DND-41 (cell line): ENCODE measurements around the gene CSRNP3.

Experiments used
- ATAC-seq: fragments of 200-7000 bp; cut with Tn5 transposase; 3 replicates; pipeline ENCODE4 v1.9.1; 2021; ENCODE audit warnings: low read depth; ENCODE audit not compliant: insufficient read depth
- DNase-seq: peaks from one replicate; pipeline ENCODE4 v3.0.0-alpha.2; 2020
- H2AFZ ChIP-seq: 2 replicates; pipeline ENCODE4 v1.6.0; 2012; ENCODE audit warnings: low read depth, low read length
- H3K27ac ChIP-seq: 2 replicates; pipeline ENCODE4 v1.5.1; 2012; ENCODE audit warnings: low read length, inconsistent platforms
- H3K27me3 ChIP-seq: fragments of 200-600 bp; sonication (generic); 2 replicates; pipeline ENCODE4 v1.6.0; 2012; ENCODE audit warnings: low read length, mild to moderate bottlenecking, inconsistent platforms; ENCODE audit not compliant: insufficient read depth, poor library complexity
- H3K36me3 ChIP-seq: 2 replicates; pipeline ENCODE4 v1.5.1; 2012; ENCODE audit warnings: low read length, inconsistent platforms; ENCODE audit not compliant: insufficient read depth
- H3K4me1 ChIP-seq: 2 replicates; pipeline ENCODE4 v1.5.1; 2012; ENCODE audit warnings: mild to moderate bottlenecking, low read length; ENCODE audit not compliant: insufficient read depth
- H3K4me2 ChIP-seq: 2 replicates; pipeline ENCODE4 v1.6.0; 2012; ENCODE audit warnings: mild to moderate bottlenecking, moderate library complexity, low read length, inconsistent platforms; ENCODE audit not compliant: insufficient read depth
- H3K4me3 ChIP-seq, 2 experiments: fragments of 200-600 bp in 1 of 2; shearing (Covaris generic) in 1 of 2; 2 replicates each; pipeline ENCODE4 v1.5.1; 2012 to 2016; ENCODE audit warnings: inconsistent platforms in 2 of 2, low read length in 2 of 2, mild to moderate bottlenecking in 2 of 2, low read depth in 1 of 2, moderate library complexity in 1 of 2
- H3K79me2 ChIP-seq: 2 replicates; pipeline ENCODE4 v1.6.0; 2012; ENCODE audit warnings: low read length, inconsistent platforms; ENCODE audit not compliant: insufficient read depth
- H3K9ac ChIP-seq: 2 replicates; pipeline ENCODE4 v1.6.0; 2012; ENCODE audit warnings: low read depth, mild to moderate bottlenecking, inconsistent platforms, low read length, moderate library complexity
- H3K9me3 ChIP-seq: 2 replicates; pipeline ENCODE4 v1.5.1; 2012; ENCODE audit warnings: low read length, moderate library complexity, mild to moderate bottlenecking, inconsistent platforms; ENCODE audit not compliant: insufficient read depth, severe bottlenecking
- H4K20me1 ChIP-seq: 2 replicates; pipeline ENCODE4 v1.6.0; 2012; ENCODE audit warnings: low read length; ENCODE audit not compliant: insufficient read depth
- EZH2 ChIP-seq: IDR thresholded peaks from 3 replicates; pipeline ENCODE4 v1.6.1; 2012; ENCODE audit warnings: borderline replicate concordance, low read depth, mild to moderate bottlenecking, moderate library complexity, low read length, inconsistent platforms; ENCODE audit not compliant: severe bottlenecking
- TF ChIP-seq, protein P1 (sequence below): IDR thresholded peaks from 2 replicates; pipeline ENCODE4 v1.5.1; 2012; ENCODE audit warnings: borderline replicate concordance, low read length, moderate library complexity, mild to moderate bottlenecking; ENCODE audit not compliant: poor library complexity, severe bottlenecking; ENCODE audit errors: extremely low read depth

CSRNP3 gene

DNA sequence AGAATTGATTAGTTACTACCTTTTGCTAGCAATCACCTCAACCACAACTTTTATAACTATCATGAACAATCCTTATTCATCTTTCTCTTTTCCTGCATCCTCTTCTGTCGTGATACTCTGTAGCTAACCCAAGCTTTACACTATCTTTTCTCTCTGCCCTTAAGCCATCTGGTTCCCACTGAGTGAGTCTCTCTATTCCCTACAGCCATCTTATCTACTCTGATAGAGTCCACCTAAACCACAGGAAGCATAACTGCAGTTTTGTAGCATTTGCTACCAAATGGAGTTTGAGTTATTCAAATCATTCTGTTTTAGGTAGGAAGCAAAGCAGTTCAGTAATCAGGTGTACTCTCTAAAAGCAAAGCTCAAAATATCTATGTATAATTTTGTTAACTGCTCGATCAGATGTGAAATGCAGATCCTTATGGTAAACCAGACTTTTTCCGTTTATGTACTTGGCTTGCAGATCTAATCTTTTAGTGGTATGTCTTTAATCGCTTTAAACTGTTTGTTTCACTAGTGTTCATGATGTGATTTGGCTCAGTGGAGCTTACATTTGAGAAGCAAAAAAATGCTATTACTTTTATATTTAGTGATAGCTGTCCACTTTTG lies 91.0 kb downstream of the CSRNP3 start:
- H3K4me3 ChIP-seq: no peak overlapping the region
- no peaks in the 10 kb centered on the region for H3K4me1 ChIP-seq
- no peak overlapping the region for H2AFZ ChIP-seq
- TF ChIP-seq EZH2: no peak
- TF ChIP-seq, protein P1, sequence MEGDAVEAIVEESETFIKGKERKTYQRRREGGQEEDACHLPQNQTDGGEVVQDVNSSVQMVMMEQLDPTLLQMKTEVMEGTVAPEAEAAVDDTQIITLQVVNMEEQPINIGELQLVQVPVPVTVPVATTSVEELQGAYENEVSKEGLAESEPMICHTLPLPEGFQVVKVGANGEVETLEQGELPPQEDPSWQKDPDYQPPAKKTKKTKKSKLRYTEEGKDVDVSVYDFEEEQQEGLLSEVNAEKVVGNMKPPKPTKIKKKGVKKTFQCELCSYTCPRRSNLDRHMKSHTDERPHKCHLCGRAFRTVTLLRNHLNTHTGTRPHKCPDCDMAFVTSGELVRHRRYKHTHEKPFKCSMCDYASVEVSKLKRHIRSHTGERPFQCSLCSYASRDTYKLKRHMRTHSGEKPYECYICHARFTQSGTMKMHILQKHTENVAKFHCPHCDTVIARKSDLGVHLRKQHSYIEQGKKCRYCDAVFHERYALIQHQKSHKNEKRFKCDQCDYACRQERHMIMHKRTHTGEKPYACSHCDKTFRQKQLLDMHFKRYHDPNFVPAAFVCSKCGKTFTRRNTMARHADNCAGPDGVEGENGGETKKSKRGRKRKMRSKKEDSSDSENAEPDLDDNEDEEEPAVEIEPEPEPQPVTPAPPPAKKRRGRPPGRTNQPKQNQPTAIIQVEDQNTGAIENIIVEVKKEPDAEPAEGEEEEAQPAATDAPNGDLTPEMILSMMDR: no peak
- no peaks in the 10 kb centered on the region for H4K20me1 ChIP-seq
- H3K27me3 ChIP-seq: no peaks in the 10 kb centered on the region
- no peaks in the 10 kb centered on the region for H3K9me3 ChIP-seq
- no peak for DNase-seq
- H3K4me2 ChIP-seq: no peak overlapping the region
- no peak overlapping the region for H3K27ac ChIP-seq
- no peak overlapping the region for H3K9ac ChIP-seq
- no peaks in the 10 kb centered on the region for H3K36me3 ChIP-seq
- H3K79me2 ChIP-seq: no peaks in the 10 kb centered on the region
- no peak for ATAC-seq

DNA sequence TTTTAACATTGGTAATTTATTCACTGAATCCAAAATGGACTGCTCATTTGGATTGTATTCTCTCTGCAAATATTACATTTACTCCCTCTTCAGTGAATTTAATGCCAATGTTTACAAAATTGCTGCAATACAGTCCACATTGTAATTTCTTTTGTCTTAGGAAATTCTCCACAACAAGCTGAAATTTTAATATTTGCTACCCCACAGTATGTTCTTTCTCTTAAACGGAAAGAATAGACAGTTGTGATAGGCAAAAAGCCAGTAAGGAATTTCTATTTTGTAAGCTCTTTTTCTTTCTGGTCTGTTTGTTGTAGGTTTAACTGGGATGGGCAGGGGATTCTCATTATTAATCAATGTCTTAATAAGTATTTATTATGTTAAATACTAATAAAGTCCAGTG lies 92.0 kb downstream of the CSRNP3 start:
- no peaks in the 10 kb centered on the region for H3K79me2 ChIP-seq
- DNase-seq: no peak
- no peak overlapping the region for H2AFZ ChIP-seq
- no peaks in the 10 kb centered on the region for H3K4me1 ChIP-seq
- no peak for ATAC-seq
- no peaks in the 10 kb centered on the region for H3K9me3 ChIP-seq
- H3K4me3 ChIP-seq: no peak overlapping the region
- no peaks in the 10 kb centered on the region for H3K36me3 ChIP-seq
- H4K20me1 ChIP-seq: no peaks in the 10 kb centered on the region
- no peak overlapping the region for H3K9ac ChIP-seq
- no peak overlapping the region for H3K4me2 ChIP-seq
- H3K27ac ChIP-seq: no peak overlapping the region
- H3K27me3 ChIP-seq: no peaks in the 10 kb centered on the region
- TF ChIP-seq, protein P1: no peak

DNA sequence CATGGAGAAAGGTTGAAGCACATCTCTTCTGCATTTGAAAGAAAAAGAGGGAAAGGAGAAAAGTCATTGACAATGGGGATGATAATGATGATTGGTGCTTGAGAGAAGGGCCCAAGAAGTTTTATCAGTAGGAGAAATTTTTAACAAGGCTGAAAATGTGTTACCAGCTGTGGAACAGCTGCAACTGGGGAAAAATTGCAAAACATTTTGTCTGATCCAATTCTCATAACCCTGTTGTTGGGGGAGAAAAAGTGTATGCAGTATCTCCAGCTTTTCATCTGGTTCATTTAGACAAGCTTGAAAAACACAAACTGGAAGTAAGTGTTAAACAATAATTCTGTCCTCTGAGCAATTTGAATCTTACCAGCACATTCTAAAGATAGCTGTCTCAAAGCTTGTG lies 92.7 kb downstream of the CSRNP3 start:
- H3K36me3 ChIP-seq: no peaks in the 10 kb centered on the region
- ATAC-seq: no peak
- no peaks in the 10 kb centered on the region for H4K20me1 ChIP-seq
- H3K4me1 ChIP-seq: no peaks in the 10 kb centered on the region
- no peak overlapping the region for H3K9ac ChIP-seq
- H3K4me3 ChIP-seq: no peak overlapping the region
- H3K27me3 ChIP-seq: no peaks in the 10 kb centered on the region
- H2AFZ ChIP-seq: no peak overlapping the region
- TF ChIP-seq, protein P1: no peak
- no peak for TF ChIP-seq EZH2
- DNase-seq: no peak
- no peak overlapping the region for H3K4me2 ChIP-seq
- H3K9me3 ChIP-seq: no peaks in the 10 kb centered on the region
- H3K79me2 ChIP-seq: no peaks in the 10 kb centered on the region
- H3K27ac ChIP-seq: no peak overlapping the region
